ENCODE results near the gene AMN.

GRCh38 chr14:102933618-102934231 lies 11.3 kb downstream of the AMN start:
- no peak for TF ChIP-seq CTCF (IDR thresholded peaks at IDR 0.05)
- TF ChIP-seq POLR2AphosphoS5 (IDR thresholded peaks at IDR 0.05) = no peak
- no peak for TF ChIP-seq EP300 (IDR thresholded peaks at IDR 0.05)
- no peak for TF ChIP-seq POLR2A (IDR thresholded peaks at IDR 0.05)
